HCT116 (cell line): Measurements from ENCODE around the gene ANKHD1. TPM values are rescaled to one million over a fixed set of nuclear protein-coding genes. Genes with fewer than 3 reads are reported as not detected.

Source experiments
- ATAC-seq: fragments of 200-7000 bp; cut with Tn5 transposase; 2 replicates; pipeline ENCODE4 v1.9.1; 2020; ENCODE audit warnings: mild to moderate bottlenecking, moderate library complexity
- BruUV-seq: library from RNA; stranded (reverse); fragments of 400-500 nt; replicated peaks from 2 replicates; lab custom pipeline; 2021; lab: Mats Ljungman, UMichigan
- CTCF ChIA-PET: fragments of 300-600 bp; sonication (Branson Sonifier 250); formaldehyde crosslinking; loops from one replicate; lab custom pipeline; 2021; ENCODE audit warnings: antibody characterized with exemption; lab: Charles Lee
- POLR2A ChIA-PET: fragments of 300-600, 350-600 bp; sonication (Branson Sonifier 250); formaldehyde crosslinking; loops from one replicate; lab custom pipeline; 2021; ENCODE audit warnings: antibody characterized with exemption; lab: Charles Lee
- RAD21 ChIA-PET, 2 experiments: fragments of 300-600 bp; sonication (Branson Sonifier 250); formaldehyde crosslinking; loops; one replicate each; lab custom pipeline; 2023; ENCODE audit warnings: low total read pairs in 2 of 2; ENCODE audit not compliant: uncharacterized antibody in 2 of 2, unreplicated experiment in 2 of 2, low non-redundant PET in 1 of 2; lab: Charles Lee
- DNase-seq: peaks from one replicate; pipeline ENCODE4 v3.0.0-alpha.2; 2010; ENCODE audit warnings: low read depth, low spot score
- H2AFZ ChIP-seq: fragments of 200-600 bp; shearing (Covaris generic), sonication (generic); 2 replicates; pipeline ENCODE4 v1.6.1; 2017; ENCODE audit warnings: low read depth, mixed run types, mixed read lengths, antibody characterized with exemption, low read length; ENCODE audit not compliant: poor library complexity, severe bottlenecking
- H3K27ac ChIP-seq: 2 replicates; pipeline ENCODE4 v1.5.1; 2012; ENCODE audit warnings: low read depth, low read length
- H3K27me3 ChIP-seq: fragments of 200-600 bp; sonication (generic); 2 replicates; pipeline ENCODE4 v1.6.1; 2016; ENCODE audit warnings: mixed run types, low read length, mixed read lengths; ENCODE audit not compliant: insufficient read depth
- H3K36me3 ChIP-seq, 2 experiments: fragments of 200-500 bp in 1 of 2; fragments of 200-600 bp in 1 of 2; sonication (Bioruptor generic) in 1 of 2; sonication (generic) in 1 of 2; 2 replicates each; pipeline versions ENCODE4 v1.5.1 to v1.6.1; 2014 to 2016; ENCODE audit warnings: low read length in 2 of 2, inconsistent platforms in 1 of 2, mixed read lengths in 1 of 2, mixed run types in 1 of 2; ENCODE audit not compliant: insufficient read depth in 2 of 2, control insufficient read depth in 1 of 2
- H3K4me1 ChIP-seq, 2 experiments: fragments of 200-600 bp in 1 of 2; sonication (generic) in 1 of 2; 2 replicates each; pipeline versions ENCODE4 v1.5.1 to v1.6.1; 2012 to 2017; ENCODE audit warnings: low read length in 2 of 2, inconsistent platforms in 1 of 2, mild to moderate bottlenecking in 1 of 2, mixed read lengths in 1 of 2, mixed run types in 1 of 2, moderate library complexity in 1 of 2; ENCODE audit not compliant: insufficient read depth in 2 of 2, control insufficient read depth in 1 of 2
- H3K4me2 ChIP-seq: fragments of 200-600 bp; sonication (generic); 2 replicates; pipeline ENCODE4 v1.6.1; 2017; ENCODE audit warnings: mixed run types, low read length, mixed read lengths
- H3K4me3 ChIP-seq, 2 experiments: fragments of 200-600 bp in 1 of 2; sonication (generic) in 1 of 2; replicated peaks in 1 of 2; 2 replicates each; pipeline ENCODE4 v1.5.1; 2011 to 2016; ENCODE audit warnings: low read length in 2 of 2, control low read depth in 1 of 2, low read depth in 1 of 2, mild to moderate bottlenecking in 1 of 2, mixed read lengths in 1 of 2, mixed run types in 1 of 2
- H3K79me2 ChIP-seq: fragments of 200-600 bp; sonication (generic); 2 replicates; pipeline ENCODE4 v1.6.1; 2017; ENCODE audit warnings: mild to moderate bottlenecking, mixed run types, low read length, moderate library complexity, mixed read lengths; ENCODE audit not compliant: insufficient read depth
- H3K9ac ChIP-seq: fragments of 200-600 bp; sonication (generic); 2 replicates; pipeline ENCODE4 v1.6.1; 2016; ENCODE audit warnings: low read length, mixed read lengths
- H3K9me2 ChIP-seq: fragments of 200-600 bp; sonication (generic), shearing (Covaris generic); 2 replicates; pipeline ENCODE4 v1.6.1; 2017; ENCODE audit warnings: mixed run types, mild to moderate bottlenecking, moderate library complexity; ENCODE audit not compliant: insufficient read depth
- H3K9me3 ChIP-seq, 2 experiments: fragments of 200-500 bp in 1 of 2; fragments of 200-600 bp in 1 of 2; sonication (Bioruptor generic) in 1 of 2; sonication (generic) in 1 of 2; 2 replicates each; pipeline ENCODE4 v1.6.1; 2014 to 2017; ENCODE audit warnings: low read length in 2 of 2, mixed read lengths in 2 of 2, inconsistent platforms in 1 of 2, low read depth in 1 of 2, mild to moderate bottlenecking in 1 of 2, mixed run types in 1 of 2, moderate library complexity in 1 of 2; ENCODE audit not compliant: control insufficient read depth in 1 of 2, insufficient read depth in 1 of 2
- H4K20me1 ChIP-seq: fragments of 200-600 bp; sonication (generic), shearing (Covaris generic); 2 replicates; pipeline ENCODE4 v1.6.1; 2017; ENCODE audit warnings: mixed run types, mild to moderate bottlenecking, moderate library complexity; ENCODE audit not compliant: insufficient read depth
- ATF3 ChIP-seq: IDR thresholded peaks from 2 replicates; pipeline ENCODE4 v1.6.1; 2012
- CBX3 ChIP-seq: IDR thresholded peaks from 2 replicates; pipeline ENCODE4 v1.6.1; 2012; ENCODE audit warnings: low read depth
- CEBPB ChIP-seq: IDR thresholded peaks from 2 replicates; pipeline ENCODE4 v1.6.1; 2012; ENCODE audit warnings: low read depth
- CTCF ChIP-seq, 3 experiments: fragments of 200-600 bp in 1 of 3; sonication (generic) in 1 of 3; IDR thresholded peaks in 2 of 3; conservative IDR thresholded peaks in 1 of 3; 2 replicates each; pipeline ENCODE4 v1.5.1; 2012 to 2017; ENCODE audit warnings: low read depth in 2 of 3, low read length in 2 of 3, antibody characterized with exemption in 1 of 3, borderline replicate concordance in 1 of 3, control low read depth in 1 of 3, mild to moderate bottlenecking in 1 of 3, mixed read lengths in 1 of 3, mixed run types in 1 of 3, moderate library complexity in 1 of 3; ENCODE audit not compliant: insufficient read depth in 1 of 3
- EGR1 ChIP-seq: IDR thresholded peaks from 2 replicates; pipeline ENCODE4 v1.6.1; 2012; ENCODE audit warnings: low read depth
- ELF1 ChIP-seq: IDR thresholded peaks from 2 replicates; pipeline ENCODE4 v1.6.1; 2012; ENCODE audit warnings: low read depth, borderline replicate concordance
- EZH2 ChIP-seq: fragments of 200-600 bp; sonication (generic); IDR thresholded peaks from 2 replicates; pipeline ENCODE4 v1.6.1; 2017; ENCODE audit warnings: antibody characterized with exemption, mixed run types
- EZH2phosphoT487 ChIP-seq: fragments of 200-600 bp; IDR thresholded peaks from 2 replicates; pipeline ENCODE4 v1.6.1; 2018; ENCODE audit warnings: antibody characterized with exemption, borderline replicate concordance
- JUND ChIP-seq: IDR thresholded peaks from 2 replicates; pipeline ENCODE4 v1.6.1; 2012
- POLR2A ChIP-seq: IDR thresholded peaks from 2 replicates; pipeline ENCODE4 v1.7.0; 2011; ENCODE audit warnings: borderline replicate concordance; ENCODE audit not compliant: insufficient read depth, insufficient read length; ENCODE audit errors: extremely low read depth
- POLR2AphosphoS5 ChIP-seq: IDR thresholded peaks from 2 replicates; pipeline ENCODE4 v1.6.1; 2011; ENCODE audit warnings: mild to moderate bottlenecking, low read depth, low read length, moderate library complexity
- SP1 ChIP-seq: IDR thresholded peaks from 2 replicates; pipeline ENCODE4 v1.6.1; 2012; ENCODE audit warnings: low read depth
- TCF7L2 ChIP-seq: IDR thresholded peaks from 2 replicates; pipeline ENCODE4 v1.7.0; 2011; ENCODE audit warnings: borderline replicate concordance, inconsistent platforms; ENCODE audit not compliant: insufficient read depth, insufficient read length; ENCODE audit errors: extremely low read depth
- YY1 ChIP-seq: IDR thresholded peaks from 2 replicates; pipeline ENCODE4 v1.6.1; 2011; ENCODE audit warnings: low read length, low read depth, moderate library complexity, mild to moderate bottlenecking; ENCODE audit not compliant: insufficient replicate concordance; ENCODE audit errors: extremely low read depth
- ZFX ChIP-seq: fragments of 450-650 bp; IDR thresholded peaks from 2 replicates; pipeline ENCODE4 v1.6.1; 2017
- ZNF274 ChIP-seq: fragments of 200-500 bp; sonication (Bioruptor generic); IDR thresholded peaks from 2 replicates; pipeline ENCODE4 v1.6.1; 2014; ENCODE audit warnings: mild to moderate bottlenecking, low read depth, low read length, inconsistent platforms
- intact Hi-C: fragments of 100-400 bp; cut with micrococcal nuclease; formaldehyde crosslinking; loops from 2 replicates; pipeline ENCODE4 v1.10.0; 2022
- total RNA-seq: library from RNA; stranded (reverse); gene quantifications from one replicate; pipeline ENCODE4 v1.2.1, GENCODE V29; 2021; ENCODE audit not compliant: unreplicated experiment
- TF ChIP-seq, protein P1 (sequence below): IDR thresholded peaks from 2 replicates; pipeline ENCODE4 v1.6.1; 2011; ENCODE audit warnings: mild to moderate bottlenecking, low read length, moderate library complexity; ENCODE audit not compliant: insufficient replicate concordance; ENCODE audit errors: extremely low read depth
- TF ChIP-seq, protein P2 (sequence below): IDR thresholded peaks from 2 replicates; pipeline ENCODE4 v1.6.1; 2012; ENCODE audit warnings: low read depth

The ANKHD1 gene
- total RNA-seq, 1 experiment from 2014 or later: 80.8 TPM

GRCh38 chr5:140555747-140556312 is 154.2 kb downstream of the ANKHD1 start:
- H3K9ac ChIP-seq: peak overlapping the region; percentile 89
- TF ChIP-seq EZH2 (no peak), CEBPB (no peak), ATF3 (no peak), CBX3 (no peak), ELF1 (no peak), YY1 (no peak), ZFX (no peak), SP1 (no peak), EGR1 (no peak), JUND (no peak), ZNF274 (no peak), CTCF (IDR thresholded peaks at IDR 0.05 in 2 of 3, conservative IDR thresholded peaks at IDR 0.05 in 1 of 3; ENCODE audit: borderline replicate concordance in 1 of 3, insufficient read depth in 1 of 3, low read depth in 2 of 3, low read length in 2 of 3) (no peak), TCF7L2 (no peak), POLR2AphosphoS5 (no peak), EZH2phosphoT487 (no peak), POLR2A (no peak)
- TF ChIP-seq, protein P1, sequence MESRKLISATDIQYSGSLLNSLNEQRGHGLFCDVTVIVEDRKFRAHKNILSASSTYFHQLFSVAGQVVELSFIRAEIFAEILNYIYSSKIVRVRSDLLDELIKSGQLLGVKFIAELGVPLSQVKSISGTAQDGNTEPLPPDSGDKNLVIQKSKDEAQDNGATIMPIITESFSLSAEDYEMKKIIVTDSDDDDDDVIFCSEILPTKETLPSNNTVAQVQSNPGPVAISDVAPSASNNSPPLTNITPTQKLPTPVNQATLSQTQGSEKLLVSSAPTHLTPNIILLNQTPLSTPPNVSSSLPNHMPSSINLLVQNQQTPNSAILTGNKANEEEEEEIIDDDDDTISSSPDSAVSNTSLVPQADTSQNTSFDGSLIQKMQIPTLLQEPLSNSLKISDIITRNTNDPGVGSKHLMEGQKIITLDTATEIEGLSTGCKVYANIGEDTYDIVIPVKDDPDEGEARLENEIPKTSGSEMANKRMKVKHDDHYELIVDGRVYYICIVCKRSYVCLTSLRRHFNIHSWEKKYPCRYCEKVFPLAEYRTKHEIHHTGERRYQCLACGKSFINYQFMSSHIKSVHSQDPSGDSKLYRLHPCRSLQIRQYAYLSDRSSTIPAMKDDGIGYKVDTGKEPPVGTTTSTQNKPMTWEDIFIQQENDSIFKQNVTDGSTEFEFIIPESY: no peak
- TF ChIP-seq, protein P2, sequence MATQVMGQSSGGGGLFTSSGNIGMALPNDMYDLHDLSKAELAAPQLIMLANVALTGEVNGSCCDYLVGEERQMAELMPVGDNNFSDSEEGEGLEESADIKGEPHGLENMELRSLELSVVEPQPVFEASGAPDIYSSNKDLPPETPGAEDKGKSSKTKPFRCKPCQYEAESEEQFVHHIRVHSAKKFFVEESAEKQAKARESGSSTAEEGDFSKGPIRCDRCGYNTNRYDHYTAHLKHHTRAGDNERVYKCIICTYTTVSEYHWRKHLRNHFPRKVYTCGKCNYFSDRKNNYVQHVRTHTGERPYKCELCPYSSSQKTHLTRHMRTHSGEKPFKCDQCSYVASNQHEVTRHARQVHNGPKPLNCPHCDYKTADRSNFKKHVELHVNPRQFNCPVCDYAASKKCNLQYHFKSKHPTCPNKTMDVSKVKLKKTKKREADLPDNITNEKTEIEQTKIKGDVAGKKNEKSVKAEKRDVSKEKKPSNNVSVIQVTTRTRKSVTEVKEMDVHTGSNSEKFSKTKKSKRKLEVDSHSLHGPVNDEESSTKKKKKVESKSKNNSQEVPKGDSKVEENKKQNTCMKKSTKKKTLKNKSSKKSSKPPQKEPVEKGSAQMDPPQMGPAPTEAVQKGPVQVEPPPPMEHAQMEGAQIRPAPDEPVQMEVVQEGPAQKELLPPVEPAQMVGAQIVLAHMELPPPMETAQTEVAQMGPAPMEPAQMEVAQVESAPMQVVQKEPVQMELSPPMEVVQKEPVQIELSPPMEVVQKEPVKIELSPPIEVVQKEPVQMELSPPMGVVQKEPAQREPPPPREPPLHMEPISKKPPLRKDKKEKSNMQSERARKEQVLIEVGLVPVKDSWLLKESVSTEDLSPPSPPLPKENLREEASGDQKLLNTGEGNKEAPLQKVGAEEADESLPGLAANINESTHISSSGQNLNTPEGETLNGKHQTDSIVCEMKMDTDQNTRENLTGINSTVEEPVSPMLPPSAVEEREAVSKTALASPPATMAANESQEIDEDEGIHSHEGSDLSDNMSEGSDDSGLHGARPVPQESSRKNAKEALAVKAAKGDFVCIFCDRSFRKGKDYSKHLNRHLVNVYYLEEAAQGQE: no peak
- no TSS peak for BruUV-seq
- H3K79me2 ChIP-seq: peaks cover 56% of the 10 kb centered on the region
- H3K9me2 ChIP-seq: no peaks in the 10 kb centered on the region
- no peak overlapping the region for H2AFZ ChIP-seq
- DNase-seq (no peak), ATAC-seq (no peak)
- no peaks in the 10 kb centered on the region for H3K27me3 ChIP-seq
- ChIA-PET POLR2A (interaction anchor here (0.7 kb wide), 1 partner anchor 53 kb away, joined by 5 read pairs; no protein-coding TSS in a partner anchor), RAD21 (no interaction called here), CTCF (no interaction called here)
- no peaks in the 10 kb centered on the region; the same call in 1 of the 2 replicates for H4K20me1 ChIP-seq
- H3K9me3 ChIP-seq: no peaks in the 10 kb centered on the region
- peaks cover 8 to 32% of the 10 kb centered on the region in 2 experiments for H3K4me1 ChIP-seq
- H3K27ac ChIP-seq: no peak overlapping the region
- peaks cover 4 to 17% of the 10 kb centered on the region in 2 experiments; a peak in 2 of 4 replicates for H3K36me3 ChIP-seq
- peak overlapping the region; percentile 76 for H3K4me2 ChIP-seq
- peak overlapping the region; percentile 82 to 85 for H3K4me3 ChIP-seq
- intact Hi-C loops: loop anchor here (5.0 kb wide), 1 partner anchor 156 kb away; no protein-coding TSS in a partner anchor
